Measurements from ENCODE around the gene LYPD6.

Gene LYPD6

GRCh38 chr2:149430743-149431736 is 100.7 kb downstream of the LYPD6 start:
- no peaks in the 10 kb centered on the region for H3K36me3 ChIP-seq (ENCODE audit: control insufficient read depth in 2 of 2, insufficient read depth in 1 of 2, low read length in 2 of 2)
- no peaks in the 10 kb centered on the region for H3K4me1 ChIP-seq (ENCODE audit: control insufficient read depth, insufficient read depth, low read length)
- H3K9me3 ChIP-seq (ENCODE audit: control insufficient read depth, insufficient read depth, low read depth, low read length): no peaks in the 10 kb centered on the region
- TF ChIP-seq ZNF792 (tag by site-specific recombination; IDR thresholded peaks at IDR 0.05): no peak
- no peak for TF ChIP-seq ZNF561 (tag by site-specific recombination; IDR thresholded peaks at IDR 0.05; ENCODE audit: borderline replicate concordance)
- no peak for TF ChIP-seq ZNF510 (tag by site-specific recombination; IDR thresholded peaks at IDR 0.05; ENCODE audit: insufficient replicate concordance)
- no peak for TF ChIP-seq ZNF37A (tag by site-specific recombination; IDR thresholded peaks at IDR 0.05)
- TF ChIP-seq ZNF544 (tag by site-specific recombination; IDR thresholded peaks at IDR 0.05): no peak
- no peak for TF ChIP-seq ZNF768 (tag by site-specific recombination; IDR thresholded peaks at IDR 0.05)
- no peak overlapping the region for H3K4me3 ChIP-seq (ENCODE audit: low read depth, low read length)
- CTCF ChIA-PET: interaction anchor here (0.6 to 1.7 kb wide), 2 partner anchors 35 to 118 kb away, joined by 3 to 6 read pairs; no protein-coding TSS in a partner anchor
- POLR2A ChIA-PET: no interaction called here
- H3K27ac ChIP-seq (ENCODE audit: extremely low read depth, low read depth, low read length): no peak overlapping the region

- ChIA-PET CTCF (no interaction called here), POLR2A (no interaction called here)
- Histone ChIP-seq H3K9me3 (ENCODE audit: control insufficient read depth, insufficient read depth, low read depth, low read length) (no peaks in the 10 kb centered on the region), H3K36me3 (ENCODE audit: control insufficient read depth in 2 of 2, insufficient read depth in 1 of 2, low read length in 2 of 2) (no peaks in the 10 kb centered on the region), H3K27ac (ENCODE audit: extremely low read depth, low read depth, low read length) (no peak overlapping the region), H3K4me3 (ENCODE audit: low read depth, low read length) (no peak overlapping the region), H3K4me1 (ENCODE audit: control insufficient read depth, insufficient read depth, low read length) (peaks cover 5% of the 10 kb centered on the region; the same call in 1 of the 2 replicates)
- TF ChIP-seq, protein P1, sequence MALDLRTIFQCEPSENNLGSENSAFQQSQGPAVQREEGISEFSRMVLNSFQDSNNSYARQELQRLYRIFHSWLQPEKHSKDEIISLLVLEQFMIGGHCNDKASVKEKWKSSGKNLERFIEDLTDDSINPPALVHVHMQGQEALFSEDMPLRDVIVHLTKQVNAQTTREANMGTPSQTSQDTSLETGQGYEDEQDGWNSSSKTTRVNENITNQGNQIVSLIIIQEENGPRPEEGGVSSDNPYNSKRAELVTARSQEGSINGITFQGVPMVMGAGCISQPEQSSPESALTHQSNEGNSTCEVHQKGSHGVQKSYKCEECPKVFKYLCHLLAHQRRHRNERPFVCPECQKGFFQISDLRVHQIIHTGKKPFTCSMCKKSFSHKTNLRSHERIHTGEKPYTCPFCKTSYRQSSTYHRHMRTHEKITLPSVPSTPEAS (tag by site-specific recombination; IDR thresholded peaks at IDR 0.05): no peak
- TF ChIP-seq ZNF121 (tag by site-specific recombination; IDR thresholded peaks at IDR 0.05) (no peak), TRIM28 (IDR thresholded peaks at IDR 0.05; ENCODE audit: borderline replicate concordance, low read length) (no peak), ZFHX2 (tag by site-specific recombination; conservative IDR thresholded peaks at IDR 0.05) (no peak), ZNF610 (tag by site-specific recombination; IDR thresholded peaks at IDR 0.05; ENCODE audit: borderline replicate concordance) (no peak), ZNF654 (tag by site-specific recombination; IDR thresholded peaks at IDR 0.05; ENCODE audit: low read depth) (no peak), RBAK (tag by site-specific recombination; IDR thresholded peaks at IDR 0.05) (no peak)
- TF ChIP-seq, protein P2, sequence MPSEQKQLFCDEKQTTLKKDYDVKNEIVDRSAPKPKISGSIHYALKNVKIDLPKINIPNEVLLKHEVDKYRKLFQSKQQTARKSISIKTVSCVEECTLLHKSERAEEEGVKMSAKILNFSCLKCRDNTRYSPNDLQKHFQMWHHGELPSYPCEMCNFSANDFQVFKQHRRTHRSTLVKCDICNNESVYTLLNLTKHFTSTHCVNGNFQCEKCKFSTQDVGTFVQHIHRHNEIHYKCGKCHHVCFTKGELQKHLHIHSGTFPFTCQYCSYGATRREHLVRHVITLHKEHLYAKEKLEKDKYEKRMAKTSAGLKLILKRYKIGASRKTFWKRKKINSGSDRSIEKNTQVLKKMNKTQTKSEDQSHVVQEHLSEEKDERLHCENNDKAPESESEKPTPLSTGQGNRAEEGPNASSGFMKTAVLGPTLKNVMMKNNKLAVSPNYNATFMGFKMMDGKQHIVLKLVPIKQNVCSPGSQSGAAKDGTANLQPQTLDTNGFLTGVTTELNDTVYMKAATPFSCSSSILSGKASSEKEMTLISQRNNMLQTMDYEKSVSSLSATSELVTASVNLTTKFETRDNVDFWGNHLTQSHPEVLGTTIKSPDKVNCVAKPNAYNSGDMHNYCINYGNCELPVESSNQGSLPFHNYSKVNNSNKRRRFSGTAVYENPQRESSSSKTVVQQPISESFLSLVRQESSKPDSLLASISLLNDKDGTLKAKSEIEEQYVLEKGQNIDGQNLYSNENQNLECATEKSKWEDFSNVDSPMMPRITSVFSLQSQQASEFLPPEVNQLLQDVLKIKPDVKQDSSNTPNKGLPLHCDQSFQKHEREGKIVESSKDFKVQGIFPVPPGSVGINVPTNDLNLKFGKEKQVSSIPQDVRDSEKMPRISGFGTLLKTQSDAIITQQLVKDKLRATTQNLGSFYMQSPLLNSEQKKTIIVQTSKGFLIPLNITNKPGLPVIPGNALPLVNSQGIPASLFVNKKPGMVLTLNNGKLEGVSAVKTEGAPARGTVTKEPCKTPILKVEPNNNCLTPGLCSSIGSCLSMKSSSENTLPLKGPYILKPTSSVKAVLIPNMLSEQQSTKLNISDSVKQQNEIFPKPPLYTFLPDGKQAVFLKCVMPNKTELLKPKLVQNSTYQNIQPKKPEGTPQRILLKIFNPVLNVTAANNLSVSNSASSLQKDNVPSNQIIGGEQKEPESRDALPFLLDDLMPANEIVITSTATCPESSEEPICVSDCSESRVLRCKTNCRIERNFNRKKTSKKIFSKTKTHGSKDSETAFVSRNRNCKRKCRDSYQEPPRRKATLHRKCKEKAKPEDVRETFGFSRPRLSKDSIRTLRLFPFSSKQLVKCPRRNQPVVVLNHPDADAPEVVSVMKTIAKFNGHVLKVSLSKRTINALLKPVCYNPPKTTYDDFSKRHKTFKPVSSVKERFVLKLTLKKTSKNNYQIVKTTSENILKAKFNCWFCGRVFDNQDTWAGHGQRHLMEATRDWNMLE (tag by site-specific recombination; conservative IDR thresholded peaks at IDR 0.05; ENCODE audit: low read depth): no peak
Measured at GRCh38 chr2:149438330-149438960, 108.1 kb downstream of the LYPD6 start.
